KG1 (cell line): ENCODE measurements around the gene RBM42.
"Not testable (repeated sequence)": the region's sequence is repeated elsewhere in the genome, so short reads cannot be mapped to it uniquely, and the experiment has no call there.

ENCODE experiments used
- DNase-seq: peaks from one replicate; lab custom pipeline; 2025; lab: John Stamatoyannopoulos, UW

The RBM42 gene

GRCh38 chr19:35654828-35655227 lies 26.0 kb downstream of the RBM42 start:
- not testable (repeated sequence) for DNase-seq

GRCh38 chr19:35655600-35655999 lies 26.8 kb downstream of the RBM42 start:
- DNase-seq = no peak

GRCh38 chr19:35656700-35657099 lies 27.9 kb downstream of the RBM42 start:
- no peak for DNase-seq

- no peak for DNase-seq
Measured at GRCh38 chr19:35657904-35658700, 29.3 kb downstream of the RBM42 start.

GRCh38 chr19:35661995-35662340 lies 33.1 kb downstream of the RBM42 start:
- no peak for DNase-seq

- no peak for DNase-seq
Measured at GRCh38 chr19:35663981-35664380, 35.1 kb downstream of the RBM42 start.

GRCh38 chr19:35665157-35665556 lies 36.3 kb downstream of the RBM42 start:
- DNase-seq = no peak

- no peak for DNase-seq
Measured at GRCh38 chr19:35665604-35666003, 36.8 kb downstream of the RBM42 start.

GRCh38 chr19:35666251-35666913 lies 37.5 kb downstream of the RBM42 start, which contains the start of gene UPK1A:
TSS of gene UPK1A (plus strand) at chr19:35666517. CDS start at chr19:35666813, 296 bp downstream.
- DNase-seq = no peak

- DNase-seq = no peak
Measured at GRCh38 chr19:35669566-35669965, 40.7 kb downstream of the RBM42 start.

GRCh38 chr19:35669974-35670373 lies 41.1 kb downstream of the RBM42 start:
- no peak for DNase-seq

- no peak for DNase-seq
Measured at GRCh38 chr19:35670686-35671085, 41.9 kb downstream of the RBM42 start.

- no peak for DNase-seq
Measured at GRCh38 chr19:35671818-35672217, 43.0 kb downstream of the RBM42 start.

- DNase-seq = no peak
Measured at GRCh38 chr19:35673121-35673804, 44.4 kb downstream of the RBM42 start.

GRCh38 chr19:35675589-35676140 lies 46.8 kb downstream of the RBM42 start:
- DNase-seq = no peak
